ENCODE data around the gene GSTT4. TPM values are rescaled to one million over a fixed set of nuclear protein-coding genes. Genes with fewer than 3 reads are reported as not detected.

GSTT4 gene
- not detected for total RNA-seq
- polyA plus RNA-seq, result not detected

DNA sequence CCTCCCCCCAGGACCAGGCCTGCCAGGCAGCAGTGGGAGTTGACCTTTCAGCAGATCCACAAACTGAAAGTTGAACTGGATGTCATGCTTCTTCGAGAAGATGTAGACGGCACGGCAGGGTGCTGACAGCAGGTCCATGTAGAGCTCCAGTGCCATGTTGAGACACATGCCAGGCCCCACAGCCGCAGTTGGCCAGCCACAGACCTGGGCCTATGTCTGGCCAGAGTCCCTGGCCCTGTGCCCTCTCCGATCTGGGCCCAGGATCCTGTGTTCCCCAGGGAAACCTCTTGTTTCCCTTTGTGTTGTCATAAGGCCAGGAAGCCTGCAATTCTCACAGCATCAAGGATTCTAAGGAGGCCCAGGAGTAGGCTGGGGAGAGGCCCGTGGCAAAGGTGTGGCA lies at the start of gene GSTT4:
GSTT4 (minus strand) TSS at position 253 of the 400 bp plus-strand sequence; CDS start at position 156, 97 bp downstream.
- no peak within 1 kb of the TSS for H3K27ac Mint-ChIP-seq
- no peak within 1 kb of the TSS for H3K4me3 Mint-ChIP-seq
- Histone ChIP-seq H3K27me3 (ENCODE audit: insufficient read depth, low read length) (no peaks in the 10 kb centered on the region), H3K9me3 (ENCODE audit: control insufficient read depth in 1 of 2, low read length in 2 of 2) (no peaks in the 10 kb centered on the region), H3K27ac (ENCODE audit: low read depth, low read length) (no peak within 1 kb of the TSS), H3K4me1 (ENCODE audit: insufficient read depth, low read length) (peaks cover under 1% of the 10 kb centered on the region), H3K4me3 (ENCODE audit: low read length in 2 of 2) (no peak within 1 kb of the TSS), H3K36me3 (ENCODE audit: insufficient read depth, low read length) (no peaks in the 10 kb centered on the region)
- peaks cover under 1 to 5% (median 2%) of the 10 kb centered on the region in 4 donors for H3K4me1 Mint-ChIP-seq
- POLR2A ChIA-PET (ENCODE audit: partially characterized antibody), result no interaction called here
- peaks cover 5 to 9% of the 10 kb centered on the region in 2 donors for H3K27me3 Mint-ChIP-seq
- CTCF ChIA-PET (ENCODE audit: partially characterized antibody), result no interaction called here
- DNase-seq, result no peak
- no peaks in the 10 kb centered on the region for H3K9me3 Mint-ChIP-seq
- no peaks in the 10 kb centered on the region for H3K36me3 Mint-ChIP-seq
- intact Hi-C loops (cut with micrococcal nuclease), result no loop called here

DNA sequence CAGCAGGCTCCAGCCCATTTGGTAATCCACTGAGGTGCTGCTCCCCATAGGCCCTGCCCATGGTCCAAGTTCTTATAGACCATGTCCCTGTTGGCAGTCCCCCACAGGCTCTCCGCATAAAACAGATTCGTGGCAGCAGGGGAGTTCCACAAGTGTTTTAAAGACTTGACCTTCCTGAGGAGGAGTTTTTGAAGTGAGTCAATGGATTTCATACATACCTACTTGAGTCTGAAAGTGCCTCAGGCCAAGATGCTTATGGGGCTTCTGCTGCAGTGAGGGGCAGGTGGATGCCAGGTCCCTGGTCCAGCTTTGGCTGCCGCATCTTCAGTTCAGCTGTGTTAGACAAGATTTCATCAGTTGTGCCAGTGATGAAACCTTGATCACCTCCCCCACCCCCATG lies 49.1 kb upstream of the GSTT4 start:
- H3K27ac Mint-ChIP-seq, result peak overlapping the region in 1 of 7 donors; percentile 24
- Histone ChIP-seq H3K4me1 (ENCODE audit: insufficient read depth, low read length) (no peaks in the 10 kb centered on the region), H3K36me3 (ENCODE audit: insufficient read depth, low read length) (peaks cover 70% of the 10 kb centered on the region), H3K27ac (ENCODE audit: low read depth, low read length) (no peak overlapping the region), H3K9me3 (ENCODE audit: control insufficient read depth in 1 of 2, low read length in 2 of 2) (no peaks in the 10 kb centered on the region), H3K27me3 (ENCODE audit: insufficient read depth, low read length) (no peaks in the 10 kb centered on the region), H3K4me3 (ENCODE audit: low read length in 2 of 2) (no peak overlapping the region)
- intact Hi-C loops (cut with micrococcal nuclease), result no loop called here
- DNase-seq, result no peak
- CTCF ChIA-PET (ENCODE audit: partially characterized antibody), result no interaction called here
- no peaks in the 10 kb centered on the region for H3K27me3 Mint-ChIP-seq
- H3K9me3 Mint-ChIP-seq, result peaks cover 0 to 2% (median 0%) of the 10 kb centered on the region in 8 donors
- H3K4me1 Mint-ChIP-seq, result peaks cover 0 to 2% (median 0%) of the 10 kb centered on the region in 4 donors
- no peak overlapping the region for H3K4me3 Mint-ChIP-seq
- peaks cover 70 to 82% of the 10 kb centered on the region in 2 donors for H3K36me3 Mint-ChIP-seq
- POLR2A ChIA-PET (ENCODE audit: partially characterized antibody), result no interaction called here

DNA sequence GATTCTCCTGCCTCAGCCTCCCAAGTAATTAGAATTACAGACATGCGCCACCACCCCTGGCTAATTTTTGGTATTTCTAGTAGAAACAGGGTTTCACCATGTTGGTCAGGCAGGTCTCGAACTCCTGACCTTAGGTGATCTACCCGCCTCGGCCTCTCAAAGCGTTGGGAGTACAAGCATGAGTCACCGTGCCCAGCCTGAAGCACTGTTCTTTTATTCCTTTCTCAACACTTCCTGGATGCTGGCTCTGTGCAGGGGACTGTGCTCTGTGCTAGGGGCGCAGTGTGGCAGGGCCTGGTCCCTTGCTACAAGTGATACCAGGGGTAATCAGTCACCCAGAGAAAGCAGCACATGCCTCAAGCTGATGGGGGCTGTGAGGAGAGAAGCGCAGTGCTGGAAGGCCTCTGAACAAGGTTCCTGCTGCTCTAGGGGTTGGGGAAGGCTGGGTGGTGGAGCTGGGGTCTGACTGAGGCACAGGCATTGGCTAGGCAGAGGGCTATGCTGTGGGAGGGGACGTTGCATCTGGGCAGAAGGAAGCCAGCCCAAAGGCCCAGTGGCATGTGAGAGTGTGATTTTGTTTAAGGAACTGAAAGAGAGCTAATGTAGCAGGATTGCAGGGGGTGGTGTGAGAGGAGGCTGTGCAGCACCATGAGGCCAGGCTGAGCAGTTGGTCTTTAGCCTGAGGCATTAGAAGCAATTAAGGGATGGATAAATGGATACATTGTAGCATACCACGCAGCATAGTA lies 48.4 kb upstream of the GSTT4 start:
- POLR2A ChIA-PET (ENCODE audit: partially characterized antibody), result no interaction called here
- H3K27me3 ChIP-seq (ENCODE audit: insufficient read depth, low read length), result no peaks in the 10 kb centered on the region
- Mint-ChIP-seq H3K9me3 (peaks cover 0 to 2% (median 0%) of the 10 kb centered on the region in 8 donors), H3K4me3 (no peak overlapping the region), H3K36me3 (peaks cover 69 to 82% of the 10 kb centered on the region in 2 donors), H3K27me3 (no peaks in the 10 kb centered on the region), H3K27ac (peak overlapping the region in 4 of 7 donors; percentile 8 to 81 (median 33)), H3K4me1 (peaks cover 0 to 2% (median 0%) of the 10 kb centered on the region in 4 donors)
- CTCF ChIA-PET (ENCODE audit: partially characterized antibody), result no interaction called here
- H3K36me3 ChIP-seq (ENCODE audit: insufficient read depth, low read length), result peaks cover 70% of the 10 kb centered on the region
- DNase-seq, result no peak
- no peaks in the 10 kb centered on the region for H3K9me3 ChIP-seq (ENCODE audit: control insufficient read depth in 1 of 2, low read length in 2 of 2)
- no peak overlapping the region for H3K27ac ChIP-seq (ENCODE audit: low read depth, low read length)
- intact Hi-C loops (cut with micrococcal nuclease), result no loop called here
- H3K4me1 ChIP-seq (ENCODE audit: insufficient read depth, low read length), result no peaks in the 10 kb centered on the region
- no peak overlapping the region for H3K4me3 ChIP-seq (ENCODE audit: low read length in 2 of 2)

DNA sequence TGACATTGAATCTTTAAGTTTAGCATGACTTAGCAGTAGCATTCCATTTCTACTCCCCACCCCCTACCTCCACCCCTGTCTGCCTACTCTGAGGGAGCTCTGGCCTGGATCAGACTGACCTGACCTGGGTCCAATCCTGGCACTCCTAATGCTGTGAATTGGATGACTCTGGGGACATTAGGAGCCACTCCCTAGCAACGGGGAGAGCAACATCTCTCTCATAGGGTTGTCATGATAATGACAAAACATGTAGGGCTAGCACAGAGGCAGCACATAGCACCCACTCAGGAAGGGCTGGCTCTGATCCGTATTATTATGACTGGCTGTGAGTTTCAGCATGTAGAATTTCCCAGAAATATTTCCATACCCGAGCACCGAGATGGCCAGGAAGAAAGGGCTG lies 46.3 kb upstream of the GSTT4 start:
- no peak for DNase-seq
- Mint-ChIP-seq H3K4me1 (peaks cover 0 to 2% (median 0%) of the 10 kb centered on the region in 4 donors), H3K4me3 (no peak overlapping the region), H3K36me3 (peaks cover 57 to 82% of the 10 kb centered on the region in 2 donors), H3K9me3 (peaks cover 0 to 2% (median 0%) of the 10 kb centered on the region in 8 donors), H3K27me3 (no peaks in the 10 kb centered on the region), H3K27ac (peak overlapping the region in 1 of 7 donors; percentile 78)
- Histone ChIP-seq H3K27ac (ENCODE audit: low read depth, low read length) (no peak overlapping the region), H3K36me3 (ENCODE audit: insufficient read depth, low read length) (peaks cover 66% of the 10 kb centered on the region), H3K4me3 (ENCODE audit: low read length in 2 of 2) (no peak overlapping the region), H3K9me3 (ENCODE audit: control insufficient read depth in 1 of 2, low read length in 2 of 2) (no peaks in the 10 kb centered on the region), H3K27me3 (ENCODE audit: insufficient read depth, low read length) (no peaks in the 10 kb centered on the region), H3K4me1 (ENCODE audit: insufficient read depth, low read length) (no peaks in the 10 kb centered on the region)
- CTCF ChIA-PET (ENCODE audit: partially characterized antibody), result no interaction called here
- POLR2A ChIA-PET (ENCODE audit: partially characterized antibody), result no interaction called here
- intact Hi-C loops (cut with micrococcal nuclease), result no loop called here

DNA sequence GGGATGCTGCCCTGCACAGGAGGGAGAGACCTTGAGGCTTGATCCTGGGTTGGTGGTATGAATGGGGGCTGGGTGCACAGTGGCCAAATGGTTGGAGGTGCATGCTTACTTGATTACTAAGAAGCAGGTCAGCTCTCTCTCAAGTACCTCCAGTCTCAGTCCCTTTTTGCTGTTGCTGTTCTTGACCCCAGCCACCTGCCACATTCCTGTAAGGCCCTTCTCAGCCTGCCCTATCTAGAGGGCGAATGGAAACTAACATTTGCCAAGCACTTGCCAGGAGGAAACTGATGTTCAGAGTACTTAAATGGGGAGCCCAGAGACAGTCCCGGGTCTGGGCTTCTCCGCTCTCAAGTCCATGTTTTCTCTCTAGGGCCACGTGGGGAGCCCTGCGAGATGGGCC lies 45.8 kb upstream of the GSTT4 start:
- no peaks in the 10 kb centered on the region for H3K9me3 ChIP-seq (ENCODE audit: control insufficient read depth in 1 of 2, low read length in 2 of 2)
- ChIA-PET CTCF (ENCODE audit: partially characterized antibody) (no interaction called here), POLR2A (ENCODE audit: partially characterized antibody) (no interaction called here)
- intact Hi-C loops (cut with micrococcal nuclease), result no loop called here
- DNase-seq, result no peak
- Mint-ChIP-seq H3K4me3 (no peak overlapping the region), H3K27me3 (no peaks in the 10 kb centered on the region), H3K36me3 (peaks cover 53 to 82% of the 10 kb centered on the region in 2 donors), H3K27ac (peak overlapping the region in 1 of 7 donors; percentile 41), H3K4me1 (peaks cover 0 to 2% (median under 1%) of the 10 kb centered on the region in 4 donors), H3K9me3 (peaks cover 0 to 2% (median 0%) of the 10 kb centered on the region in 8 donors)
- H3K27me3 ChIP-seq (ENCODE audit: insufficient read depth, low read length), result no peaks in the 10 kb centered on the region
- H3K4me1 ChIP-seq (ENCODE audit: insufficient read depth, low read length), result no peaks in the 10 kb centered on the region
- H3K4me3 ChIP-seq (ENCODE audit: low read length in 2 of 2), result no peak overlapping the region
- peaks cover 60% of the 10 kb centered on the region for H3K36me3 ChIP-seq (ENCODE audit: insufficient read depth, low read length)
- no peak overlapping the region for H3K27ac ChIP-seq (ENCODE audit: low read depth, low read length)

DNA sequence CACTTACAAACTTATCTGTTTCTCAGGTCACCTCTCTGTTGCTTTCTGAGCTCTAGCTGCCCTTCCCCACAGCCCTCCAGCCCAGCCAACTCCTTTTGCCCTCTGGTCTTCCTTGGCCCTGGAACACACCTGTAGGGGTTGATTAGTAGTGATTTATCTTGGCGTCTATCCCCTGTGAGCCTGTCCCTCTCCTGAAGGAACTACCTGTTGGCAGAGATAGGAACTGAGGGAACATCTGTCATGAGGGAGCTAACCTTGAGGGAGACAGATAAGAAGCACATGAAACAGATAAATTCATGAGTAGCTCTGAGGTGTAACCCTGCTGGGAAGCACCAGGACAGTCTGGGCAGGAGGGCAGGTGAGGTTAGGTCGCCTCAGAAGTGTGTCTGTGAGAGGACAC lies 44.7 kb upstream of the GSTT4 start:
- peaks cover 0 to 5% (median 1%) of the 10 kb centered on the region in 4 donors for H3K4me1 Mint-ChIP-seq
- intact Hi-C loops (cut with micrococcal nuclease), result no loop called here

DNA sequence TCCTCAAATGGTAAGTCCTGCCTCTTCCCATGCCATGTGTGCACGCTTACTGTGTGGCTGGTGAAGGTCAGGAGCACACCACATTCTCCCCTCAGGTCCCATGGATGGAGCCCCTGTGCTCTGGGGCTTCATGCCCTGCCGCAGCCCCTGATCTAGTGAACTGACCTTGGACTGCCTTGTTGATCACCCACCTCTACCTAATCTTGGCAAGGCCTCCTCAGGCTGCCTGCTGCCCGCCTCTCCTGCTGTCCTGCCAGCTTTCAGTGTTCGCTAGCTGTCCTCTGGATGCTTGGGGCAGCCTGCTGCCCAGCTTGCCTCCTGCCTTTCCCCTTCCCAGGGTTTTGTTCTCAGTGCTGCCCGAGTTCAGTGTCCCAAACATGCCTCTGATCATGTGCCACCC lies 44.0 kb upstream of the GSTT4 start:
- Mint-ChIP-seq H3K9me3 (no peaks in the 10 kb centered on the region), H3K36me3 (peaks cover 55 to 80% of the 10 kb centered on the region in 2 donors), H3K4me3 (no peak overlapping the region), H3K27ac (peak overlapping the region in 2 of 7 donors; percentile 30 to 42), H3K4me1 (peaks cover 0 to 5% (median 1%) of the 10 kb centered on the region in 4 donors), H3K27me3 (no peaks in the 10 kb centered on the region)
- ChIA-PET CTCF (ENCODE audit: partially characterized antibody) (no interaction called here), POLR2A (ENCODE audit: partially characterized antibody) (no interaction called here)
- H3K4me1 ChIP-seq (ENCODE audit: insufficient read depth, low read length), result no peaks in the 10 kb centered on the region
- H3K27me3 ChIP-seq (ENCODE audit: insufficient read depth, low read length), result no peaks in the 10 kb centered on the region
- H3K27ac ChIP-seq (ENCODE audit: low read depth, low read length), result no peak overlapping the region
- no peak for DNase-seq
- H3K36me3 ChIP-seq (ENCODE audit: insufficient read depth, low read length), result peaks cover 43% of the 10 kb centered on the region
- H3K9me3 ChIP-seq (ENCODE audit: control insufficient read depth in 1 of 2, low read length in 2 of 2), result no peaks in the 10 kb centered on the region
- intact Hi-C loops (cut with micrococcal nuclease), result no loop called here
- no peak overlapping the region for H3K4me3 ChIP-seq (ENCODE audit: low read length in 2 of 2)

More for the DNA sequence above, 44.7 kb upstream of the GSTT4 start:
- H3K27me3 Mint-ChIP-seq, result no peaks in the 10 kb centered on the region
- H3K27ac Mint-ChIP-seq, result peak overlapping the region in 3 of 7 donors; percentile 6 to 44 (median 35)
- peak overlapping the region in 1 of 8 donors; percentile 16 for H3K4me3 Mint-ChIP-seq
- no peaks in the 10 kb centered on the region for H3K4me1 ChIP-seq (ENCODE audit: insufficient read depth, low read length)
- peaks cover 50% of the 10 kb centered on the region for H3K36me3 ChIP-seq (ENCODE audit: insufficient read depth, low read length)
- H3K4me3 ChIP-seq (ENCODE audit: low read length in 2 of 2), result no peak overlapping the region
- H3K27me3 ChIP-seq (ENCODE audit: insufficient read depth, low read length), result no peaks in the 10 kb centered on the region
- ChIA-PET POLR2A (ENCODE audit: partially characterized antibody) (interaction anchor here (0.5 kb wide), 1 partner anchor 731 kb away, joined by 3 read pairs; no protein-coding TSS in a partner anchor), CTCF (ENCODE audit: partially characterized antibody) (interaction anchor here (0.6 kb wide), 1 partner anchor 680 kb away, joined by 3 read pairs; no protein-coding TSS in a partner anchor)
- H3K9me3 Mint-ChIP-seq, result no peaks in the 10 kb centered on the region
- no peak overlapping the region for H3K27ac ChIP-seq (ENCODE audit: low read depth, low read length)
- H3K36me3 Mint-ChIP-seq, result peaks cover 50 to 81% of the 10 kb centered on the region in 2 donors
- DNase-seq, result no peak
- H3K9me3 ChIP-seq (ENCODE audit: control insufficient read depth in 1 of 2, low read length in 2 of 2), result no peaks in the 10 kb centered on the region

Measured in CD4-positive, alpha-beta memory T cell (primary cell).